Body of pancreas (tissue), 4 donors: ENCODE measurements around the gene NUDCD2.

ENCODE experiments used
- POLR2A ChIP-seq, 3 donors: fragments of 450-650 bp; IDR thresholded peaks; one replicate each; pipeline ENCODE4 v1.6.1; 2016; ENCODE audit warnings: antibody characterized with exemption in 3 of 3, mild to moderate bottlenecking in 2 of 3
- TF ChIP-seq, protein P1 (sequence below), 7 experiments: fragments of 450-650 bp in 4 of 7; fragments of 200-600 bp in 3 of 7; sonication (generic) in 3 of 7; IDR thresholded peaks; one replicate each; pipeline ENCODE4 v1.5.1; 2016 to 2019; ENCODE audit warnings: antibody characterized with exemption in 7 of 7

GRCh38 chr5:163505368-163506094, 45.6 kb upstream of the NUDCD2 start, which contains the start of gene MAT2B:
- peak; percentile 92 to 98 (median 97) for TF ChIP-seq POLR2A (IDR thresholded peaks at IDR 0.05)
- TF ChIP-seq, protein P1, sequence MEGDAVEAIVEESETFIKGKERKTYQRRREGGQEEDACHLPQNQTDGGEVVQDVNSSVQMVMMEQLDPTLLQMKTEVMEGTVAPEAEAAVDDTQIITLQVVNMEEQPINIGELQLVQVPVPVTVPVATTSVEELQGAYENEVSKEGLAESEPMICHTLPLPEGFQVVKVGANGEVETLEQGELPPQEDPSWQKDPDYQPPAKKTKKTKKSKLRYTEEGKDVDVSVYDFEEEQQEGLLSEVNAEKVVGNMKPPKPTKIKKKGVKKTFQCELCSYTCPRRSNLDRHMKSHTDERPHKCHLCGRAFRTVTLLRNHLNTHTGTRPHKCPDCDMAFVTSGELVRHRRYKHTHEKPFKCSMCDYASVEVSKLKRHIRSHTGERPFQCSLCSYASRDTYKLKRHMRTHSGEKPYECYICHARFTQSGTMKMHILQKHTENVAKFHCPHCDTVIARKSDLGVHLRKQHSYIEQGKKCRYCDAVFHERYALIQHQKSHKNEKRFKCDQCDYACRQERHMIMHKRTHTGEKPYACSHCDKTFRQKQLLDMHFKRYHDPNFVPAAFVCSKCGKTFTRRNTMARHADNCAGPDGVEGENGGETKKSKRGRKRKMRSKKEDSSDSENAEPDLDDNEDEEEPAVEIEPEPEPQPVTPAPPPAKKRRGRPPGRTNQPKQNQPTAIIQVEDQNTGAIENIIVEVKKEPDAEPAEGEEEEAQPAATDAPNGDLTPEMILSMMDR (IDR thresholded peaks at IDR 0.05), result peak; percentile 19 to 54 (median 41)
